H1 (cell line): ENCODE results near the gene WDR43. TPM values are rescaled to one million over a fixed set of nuclear protein-coding genes. Genes with fewer than 3 reads are reported as not detected.

Experiments
- CTCF ChIA-PET: fragments of 300-600 bp; sonication (Branson Sonifier 250); formaldehyde crosslinking; loops from one replicate; lab custom pipeline; 2021; ENCODE audit not compliant: partially characterized antibody; lab: Charles Lee
- POLR2A ChIA-PET: fragments of 300-600 bp; sonication (Branson Sonifier 250); formaldehyde crosslinking; loops from one replicate; lab custom pipeline; 2021; ENCODE audit warnings: inconsistent platforms; ENCODE audit not compliant: partially characterized antibody; lab: Charles Lee
- DNase-seq, 2 experiments: peaks; one replicate each; pipeline versions ENCODE4 v3.0.0 to v3.0.0-alpha.2; 2010 to 2022; ENCODE audit warnings: low spot score in 2 of 2, low read depth in 1 of 2, mixed read lengths in 1 of 2
- FAIRE-seq: peaks from 2 replicates; lab custom pipeline; 2011; peaks lifted over from hg19 to GRCh38; lab: Jason Lieb, UNC
- H2AFZ ChIP-seq: 2 replicates; pipeline ENCODE4 v1.8.1; 2012; ENCODE audit warnings: low read length, inconsistent platforms
- H2AK5ac ChIP-seq: 2 replicates; pipeline ENCODE4 v1.6.1; 2013; ENCODE audit warnings: low read depth, low read length
- H2BK120ac ChIP-seq: replicated peaks from 2 replicates; pipeline ENCODE3; 2013; ENCODE audit warnings: low read depth, low read length, inconsistent platforms
- H2BK12ac ChIP-seq: 2 replicates; pipeline ENCODE4 v1.6.1; 2013; ENCODE audit warnings: low read depth, low read length
- H2BK15ac ChIP-seq: 2 replicates; pipeline ENCODE4 v1.6.1; 2013; ENCODE audit warnings: low read length
- H2BK20ac ChIP-seq: 2 replicates; pipeline ENCODE4 v1.6.1; 2013; ENCODE audit warnings: low read length
- H2BK5ac ChIP-seq: 2 replicates; pipeline ENCODE4 v1.6.1; 2013; ENCODE audit warnings: low read depth, low read length
- H3K14ac ChIP-seq: 2 replicates; pipeline ENCODE4 v1.6.1; 2013; ENCODE audit warnings: inconsistent platforms; ENCODE audit not compliant: insufficient read length
- H3K18ac ChIP-seq: 2 replicates; pipeline ENCODE4 v1.6.1; 2013; ENCODE audit warnings: low read length; ENCODE audit errors: extremely low read depth
- H3K23ac ChIP-seq: 2 replicates; pipeline ENCODE4 v1.6.1; 2013; ENCODE audit warnings: inconsistent platforms; ENCODE audit not compliant: insufficient read length
- H3K23me2 ChIP-seq: 2 replicates; pipeline ENCODE4 v1.6.1; 2013; ENCODE audit warnings: low read depth, low read length
- H3K27ac ChIP-seq: 2 replicates; pipeline ENCODE4 v1.6.1; 2011; ENCODE audit warnings: low read depth, low read length, inconsistent platforms
- H3K27me3 ChIP-seq, 4 experiments: replicated peaks in 1 of 4; 1 replicate in 1 of 4; 2 replicates in 3 of 4; pipeline versions ENCODE4 v1.6.1 to v1.8.1; 2011 to 2013; ENCODE audit warnings: low read length in 3 of 4, mild to moderate bottlenecking in 3 of 4, inconsistent platforms in 2 of 4, mixed read lengths in 2 of 4, moderate library complexity in 1 of 4; ENCODE audit not compliant: control insufficient read depth in 3 of 4, insufficient read depth in 3 of 4; ENCODE audit errors: extremely low read depth in 1 of 4
- H3K36me3 ChIP-seq, 4 experiments: 2 replicates each; pipeline versions ENCODE4 v1.6.1 to v1.8.1; 2011 to 2013; ENCODE audit warnings: mild to moderate bottlenecking in 4 of 4, low read length in 3 of 4, moderate library complexity in 2 of 4, control low read depth in 1 of 4, inconsistent platforms in 1 of 4; ENCODE audit not compliant: insufficient read depth in 4 of 4, control insufficient read depth in 2 of 4
- H3K4ac ChIP-seq: replicated peaks from 2 replicates; pipeline ENCODE3; 2013; ENCODE audit warnings: low read length, low read depth, mixed read lengths, inconsistent platforms; ENCODE audit not compliant: insufficient read length
- H3K4me1 ChIP-seq, 4 experiments: replicated peaks in 1 of 4; 1 replicate in 1 of 4; 2 replicates in 3 of 4; pipeline versions ENCODE4 v1.6.1 to v1.8.1; 2011 to 2013; ENCODE audit warnings: low read length in 3 of 4, inconsistent platforms in 2 of 4, mixed read lengths in 1 of 4; ENCODE audit not compliant: insufficient read depth in 4 of 4, control insufficient read depth in 3 of 4
- H3K4me2 ChIP-seq, 2 experiments: 2 replicates each; pipeline versions ENCODE4 v1.6.1 to v1.8.1; 2011 to 2013; ENCODE audit warnings: low read depth in 2 of 2, low read length in 2 of 2, control low read depth in 1 of 2, inconsistent platforms in 1 of 2, mild to moderate bottlenecking in 1 of 2; ENCODE audit not compliant: insufficient read depth in 1 of 2
- H3K4me3 ChIP-seq, 4 experiments: fragments of 200-600, 300-600 bp in 1 of 4; sonication (generic), shearing (Covaris generic), sonication (Bioruptor Twin) in 1 of 4; 2 replicates each; pipeline versions ENCODE4 v1.5.1 to v1.8.1; 2011 to 2016; ENCODE audit warnings: low read length in 4 of 4, low read depth in 3 of 4, control low read depth in 2 of 4, inconsistent platforms in 2 of 4, mild to moderate bottlenecking in 2 of 4, mixed read lengths in 1 of 4, moderate library complexity in 1 of 4; ENCODE audit not compliant: insufficient read depth in 2 of 4; ENCODE audit errors: extremely low read depth in 1 of 4
- H3K56ac ChIP-seq: replicated peaks from 2 replicates; pipeline ENCODE3; 2013; ENCODE audit warnings: low read depth, mild to moderate bottlenecking, mixed read lengths, low read length, inconsistent platforms; ENCODE audit not compliant: insufficient read length
- H3K79me1 ChIP-seq: 2 replicates; pipeline ENCODE4 v1.6.1; 2013; ENCODE audit warnings: low read depth, low read length, control low read depth
- H3K79me2 ChIP-seq, 2 experiments: 2 replicates each; pipeline versions ENCODE4 v1.6.1 to v1.8.1; 2012 to 2013; ENCODE audit warnings: low read length in 2 of 2, mild to moderate bottlenecking in 2 of 2, inconsistent platforms in 1 of 2; ENCODE audit not compliant: insufficient read depth in 2 of 2, control insufficient read depth in 1 of 2
- H3K9ac ChIP-seq, 4 experiments: replicated peaks in 1 of 4; 1 replicate in 1 of 4; 2 replicates in 3 of 4; pipeline versions ENCODE4 v1.6.1 to v1.8.1; 2011 to 2013; ENCODE audit warnings: low read depth in 3 of 4, low read length in 3 of 4, control low read depth in 2 of 4, mild to moderate bottlenecking in 2 of 4, moderate library complexity in 2 of 4, inconsistent platforms in 1 of 4; ENCODE audit errors: extremely low read depth in 1 of 4
- H3K9me3 ChIP-seq, 2 experiments: 2 replicates each; pipeline versions ENCODE4 v1.6.1 to v1.8.1; 2012 to 2013; ENCODE audit warnings: mild to moderate bottlenecking in 2 of 2, moderate library complexity in 2 of 2, control low read depth in 1 of 2, inconsistent platforms in 1 of 2, low read depth in 1 of 2, low read length in 1 of 2, mixed read lengths in 1 of 2; ENCODE audit not compliant: insufficient read depth in 2 of 2
- H4K20me1 ChIP-seq, 2 experiments: replicated peaks in 1 of 2; 2 replicates each; pipeline versions ENCODE3 to v1.8.1; 2011 to 2013; ENCODE audit warnings: inconsistent platforms in 2 of 2, low read length in 2 of 2, mild to moderate bottlenecking in 1 of 2; ENCODE audit not compliant: insufficient read depth in 2 of 2, control insufficient read depth in 1 of 2
- H4K5ac ChIP-seq: 2 replicates; pipeline ENCODE4 v1.6.1; 2013; ENCODE audit warnings: low read length, low read depth, mixed read lengths, inconsistent platforms; ENCODE audit not compliant: insufficient read length
- H4K8ac ChIP-seq: 2 replicates; pipeline ENCODE4 v1.8.0; 2013; ENCODE audit warnings: mild to moderate bottlenecking, moderate library complexity, low read length, inconsistent platforms; ENCODE audit not compliant: insufficient read depth; ENCODE audit errors: extremely low read depth
- H4K91ac ChIP-seq: replicated peaks from 2 replicates; pipeline ENCODE3; 2013; ENCODE audit warnings: low read length, mixed read lengths, inconsistent platforms; ENCODE audit not compliant: insufficient read length
- BACH1 ChIP-seq: IDR thresholded peaks from 2 replicates; pipeline ENCODE4 v1.6.1; 2012; ENCODE audit warnings: low read length, improper control_type of control experiment
- CHD2 ChIP-seq: IDR thresholded peaks from 2 replicates; pipeline ENCODE4 v1.6.1; 2012; ENCODE audit warnings: low read length, improper control_type of control experiment
- E2F6 ChIP-seq: IDR thresholded peaks from 2 replicates; pipeline ENCODE4 v1.6.1; 2012; ENCODE audit warnings: inconsistent platforms
- FOSL1 ChIP-seq: IDR thresholded peaks from 2 replicates; pipeline ENCODE4 v1.6.1; 2011; ENCODE audit warnings: mild to moderate bottlenecking, low read depth, low read length, moderate library complexity; ENCODE audit not compliant: insufficient read depth
- GTF2F1 ChIP-seq: IDR thresholded peaks from 2 replicates; pipeline ENCODE4 v1.6.1; 2012; ENCODE audit warnings: low read depth, low read length, improper control_type of control experiment, borderline replicate concordance
- KDM1A ChIP-seq: fragments of 200-600, 300-600 bp; sonication (generic); IDR thresholded peaks from 2 replicates; pipeline ENCODE4 v1.7.1; 2016; ENCODE audit warnings: mild to moderate bottlenecking, low read length, borderline replicate concordance
- MAFK ChIP-seq: IDR thresholded peaks from 2 replicates; pipeline ENCODE4 v1.6.1; 2012; ENCODE audit warnings: low read depth, mild to moderate bottlenecking, improper control_type of control experiment, low read length
- MAX ChIP-seq: IDR thresholded peaks from 2 replicates; pipeline ENCODE4 v1.6.1; 2012; ENCODE audit warnings: inconsistent platforms
- NRF1 ChIP-seq: IDR thresholded peaks from 2 replicates; pipeline ENCODE4 v1.6.1; 2011; ENCODE audit warnings: mild to moderate bottlenecking, low read depth, low read length, improper control_type of control experiment
- SIRT6 ChIP-seq: IDR thresholded peaks from one replicate; pipeline ENCODE4 v1.7.1; 2012; ENCODE audit warnings: low read length, inconsistent platforms
- SP2 ChIP-seq: IDR thresholded peaks from 2 replicates; pipeline ENCODE4 v1.6.1; 2012; ENCODE audit warnings: mild to moderate bottlenecking, low read length, inconsistent platforms
- TAF1 ChIP-seq: IDR thresholded peaks from 2 replicates; pipeline ENCODE4 v1.6.1; 2011; ENCODE audit warnings: mild to moderate bottlenecking, low read depth, low read length
- USF2 ChIP-seq: IDR thresholded peaks from 2 replicates; pipeline ENCODE4 v1.6.1; 2011; ENCODE audit warnings: low read length, improper control_type of control experiment
- WGBS, 2 experiments: shearing (Covaris generic) in 1 of 2; methylation state at CpG; one replicate each; pipeline versions ENCODE4 v1.1.6 to v1.1.7; 2013 to 2015; ENCODE audit warnings: low lambda C conversion rate in 2 of 2, mixed read lengths in 2 of 2, inconsistent platforms in 1 of 2, low coverage in 1 of 2, missing lambda C conversion rate in 1 of 2; ENCODE audit not compliant: insufficient replicate concordance in 2 of 2, insufficient coverage in 1 of 2, insufficient read length in 1 of 2; ENCODE audit errors: extremely low coverage in 1 of 2, missing lambda C conversion rate in 1 of 2; 5-methylcytosine and 5-hydroxymethylcytosine counted together
- polyA plus RNA-seq, 7 experiments: library from polyadenylated mRNA; depleted of rRNA in 3 of 7; stranded (reverse) in 5 of 7; unstranded in 2 of 7; fragments of >200 nt in 5 of 7; fragments of 200-250 nt in 2 of 7; gene quantifications; 1 replicate in 5 of 7; 2 replicates in 1 of 7; 4 replicates in 1 of 7; pipeline versions ENCODE4 v1.2.1 to v1.2.3, GENCODE V29; 2011 to 2013; ENCODE audit warnings: missing spikeins in 2 of 7, mixed read lengths in 2 of 7
- total RNA-seq: library from RNA; stranded (reverse); fragmentation: NEBNext Ultra II Directional; extraction: Animal tissue kit (Norgen Biotek cat#: 25700); gene quantifications from 2 replicates; pipeline ENCODE4 v1.2.1, GENCODE V29; 2021

Gene WDR43
- total and polyA plus RNA-seq, 2 of the 8 experiments (the other 6 are each of a cell fraction or from before 2014, with no cell fraction given) = 57.8 to 142 TPM

- no peaks in the 10 kb centered on the region for H3K9me3 ChIP-seq
- H2AK5ac ChIP-seq = no peak overlapping the region
- H3K23me2 ChIP-seq = no peaks in the 10 kb centered on the region
- no peak overlapping the region for H4K8ac ChIP-seq
- ChIA-PET CTCF (interaction anchor here (1.6 kb wide), 1 partner anchor 39 kb away, joined by 4 read pairs; no protein-coding TSS in a partner anchor), POLR2A (no interaction called here)
- H3K4ac ChIP-seq = no peak overlapping the region
- no peaks in the 10 kb centered on the region for H3K4me1 ChIP-seq
- H3K14ac ChIP-seq = no peak overlapping the region
- no peaks in the 10 kb centered on the region for H3K36me3 ChIP-seq
- H2BK120ac ChIP-seq = no peak overlapping the region
- no peak overlapping the region for H3K9ac ChIP-seq
- no peaks in the 10 kb centered on the region for H3K79me1 ChIP-seq
- no peaks in the 10 kb centered on the region for H3K27me3 ChIP-seq
- H4K20me1 ChIP-seq = no peaks in the 10 kb centered on the region
- no peak overlapping the region for H4K5ac ChIP-seq
- 86% methylated on average over 11 of the region's 12 CpGs; no CpG with 5 or more reads in 1 of the 2 experiments for WGBS, 2 experiments
- H3K4me3 ChIP-seq = no peak overlapping the region
- H3K4me2 ChIP-seq = no peak overlapping the region
- H2AFZ ChIP-seq = no peak overlapping the region
- no peak overlapping the region for H2BK20ac ChIP-seq
- H3K27ac ChIP-seq = no peak overlapping the region
- no peak overlapping the region for H4K91ac ChIP-seq
- no peak for DNase-seq
- H2BK5ac ChIP-seq = no peak overlapping the region
- no peak overlapping the region for H2BK15ac ChIP-seq
- H2BK12ac ChIP-seq = no peak overlapping the region
- FAIRE-seq = no peak
- no peak overlapping the region for H3K18ac ChIP-seq
- no peak overlapping the region for H3K56ac ChIP-seq
- no peaks in the 10 kb centered on the region for H3K79me2 ChIP-seq
- H3K23ac ChIP-seq = no peak overlapping the region
- no peak for TF ChIP-seq FOSL1
- TF ChIP-seq TAF1 = no peak
- TF ChIP-seq NRF1 = no peak
- no peak for TF ChIP-seq SIRT6
- no peak for TF ChIP-seq GTF2F1
- TF ChIP-seq KDM1A = no peak
- no peak for TF ChIP-seq E2F6
- TF ChIP-seq SP2 = no peak
- TF ChIP-seq MAFK = no peak
- TF ChIP-seq USF2 = no peak
- TF ChIP-seq BACH1 = no peak
- TF ChIP-seq MAX = no peak
- no peak for TF ChIP-seq CHD2
These were observed 102.9 kb downstream of the WDR43 start for GRCh38 chr2:28997237-28997846.
